GM18868 (cell line): ENCODE data around the gene GJA9.
"Not testable (repeated sequence)": the region's sequence is repeated elsewhere in the genome, so short reads cannot be mapped to it uniquely, and the experiment has no call there.

ENCODE experiments used
- ATAC-seq: cut with Tn5 transposase; IDR thresholded peaks from one replicate; pipeline ENCODE4 v1.9.1; 2021; ENCODE audit warnings: mild to moderate bottlenecking, moderate library complexity; ENCODE audit not compliant: unreplicated experiment

Gene GJA9

GRCh38 chr1:38881487-38881886, at the start of gene GJA9:
Gene GJA9, minus strand, starts transcription at chr1:38881587. Its CDS starts 5,489 bp downstream, at chr1:38876098.
- no peak for ATAC-seq

- ATAC-seq = no peak
Observed at GRCh38 chr1:38929476-38929875, 48.1 kb upstream of the GJA9 start.

- no peak for ATAC-seq
Observed at GRCh38 chr1:38929054-38929453, 47.7 kb upstream of the GJA9 start.

GRCh38 chr1:38926091-38926490, 44.7 kb upstream of the GJA9 start:
- no peak for ATAC-seq

DNA sequence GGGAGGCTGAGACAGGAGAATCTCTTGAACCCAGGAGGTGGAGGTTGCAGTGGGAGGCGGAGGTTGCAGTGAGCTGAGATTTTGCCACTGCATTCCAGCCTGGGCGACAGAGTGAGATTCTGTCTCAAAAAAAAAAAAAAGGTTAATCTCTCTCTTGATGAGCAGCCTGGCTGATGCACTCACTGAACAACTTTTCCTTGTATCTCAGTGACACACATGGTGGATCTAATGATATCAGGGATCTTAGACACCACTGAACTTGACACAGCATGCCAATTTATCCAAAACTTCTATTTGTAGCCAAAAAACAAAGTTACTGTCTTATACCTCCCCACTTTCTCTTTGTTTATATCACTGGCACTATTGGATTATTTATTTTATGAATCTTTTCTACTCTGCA, 44.0 kb upstream of the GJA9 start:
- ATAC-seq = no peak

GRCh38 chr1:38923607-38924006, 42.2 kb upstream of the GJA9 start:
- ATAC-seq = no peak

DNA sequence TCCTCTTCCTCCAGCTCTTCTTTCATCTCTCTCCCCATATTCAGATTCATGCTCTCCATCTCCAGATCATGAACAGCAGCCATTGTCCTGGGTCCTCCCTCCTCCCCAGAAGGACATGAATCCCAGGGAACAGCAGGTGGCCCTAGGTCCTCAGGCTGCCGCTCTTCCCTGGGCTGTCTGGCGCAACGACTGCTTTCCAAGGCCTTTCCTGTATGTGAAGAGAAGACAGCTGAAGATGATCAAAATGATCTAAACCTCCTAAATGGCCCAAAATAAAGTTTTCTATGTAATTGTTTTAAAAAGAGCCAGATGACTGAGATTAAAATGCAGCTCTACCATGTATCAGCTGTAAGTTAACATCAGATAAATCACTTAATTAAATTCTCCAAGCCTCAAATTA, 37.7 kb upstream of the GJA9 start:
- ATAC-seq = no peak

DNA sequence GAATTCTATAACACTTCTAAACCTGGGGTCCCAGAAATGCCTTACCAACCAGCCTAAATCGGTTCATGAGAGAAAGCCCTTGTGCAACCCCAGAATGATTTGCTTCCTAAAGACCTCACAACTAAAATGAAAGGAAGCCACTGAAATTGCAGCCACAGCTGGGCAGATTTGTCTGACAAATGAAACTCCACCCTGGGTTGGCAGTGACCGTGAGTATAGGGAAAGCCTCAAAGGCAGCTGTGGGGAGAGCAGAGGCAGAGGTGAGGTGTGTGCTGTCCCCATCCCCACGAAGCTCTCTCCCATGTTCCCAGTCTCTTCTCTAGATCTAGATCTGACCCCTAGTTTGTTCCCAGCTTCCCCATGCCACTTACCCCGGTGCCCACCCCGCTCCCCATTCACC, 37.2 kb upstream of the GJA9 start:
- no peak for ATAC-seq

- ATAC-seq = no peak
Observed at GRCh38 chr1:38917772-38918171, 36.4 kb upstream of the GJA9 start.

GRCh38 chr1:38917337-38917736, 36.0 kb upstream of the GJA9 start:
- no peak for ATAC-seq

- no peak for ATAC-seq
Observed at GRCh38 chr1:38915352-38915948, 34.1 kb upstream of the GJA9 start.

DNA sequence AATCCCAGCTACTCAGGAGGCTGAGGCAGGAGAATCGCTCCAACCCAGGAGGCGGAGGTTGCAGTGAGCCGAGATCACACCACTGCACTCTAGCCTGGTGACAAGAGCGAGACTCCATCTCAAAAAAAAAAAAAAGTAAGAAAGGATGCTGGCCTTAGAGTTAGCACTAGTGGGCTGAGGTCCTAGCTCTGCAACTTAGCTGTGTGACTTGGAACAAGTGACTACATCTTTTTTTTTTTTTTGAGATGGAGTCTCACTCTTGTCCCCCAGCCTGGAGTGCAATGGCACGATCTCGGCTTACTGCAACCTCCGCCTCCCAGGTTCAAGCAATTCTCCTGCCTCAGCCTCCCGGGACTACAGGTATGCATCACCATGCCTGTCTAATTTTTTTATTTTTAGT, 33.5 kb upstream of the GJA9 start:
- ATAC-seq = not testable (repeated sequence)

DNA sequence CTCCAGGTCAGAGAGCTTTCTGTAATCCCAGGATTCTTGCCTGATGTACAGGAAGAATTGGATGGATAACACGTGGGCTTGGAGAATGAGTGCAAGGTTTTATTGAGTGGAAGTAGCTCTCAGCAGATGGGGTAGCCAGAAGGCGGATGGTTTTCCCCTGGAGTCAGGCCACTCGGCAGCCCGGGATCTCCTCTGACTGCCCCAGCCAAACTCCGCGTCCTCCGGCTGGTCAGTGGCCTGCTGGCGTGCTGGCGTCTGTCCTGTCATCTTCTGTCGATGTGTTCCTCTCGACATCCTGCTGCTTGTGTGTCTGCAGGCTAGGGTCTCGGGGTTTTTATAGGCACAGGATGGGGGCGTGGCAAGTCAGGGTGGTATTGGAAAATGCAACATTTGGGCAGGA, 27.4 kb upstream of the GJA9 start:
- no peak for ATAC-seq

DNA sequence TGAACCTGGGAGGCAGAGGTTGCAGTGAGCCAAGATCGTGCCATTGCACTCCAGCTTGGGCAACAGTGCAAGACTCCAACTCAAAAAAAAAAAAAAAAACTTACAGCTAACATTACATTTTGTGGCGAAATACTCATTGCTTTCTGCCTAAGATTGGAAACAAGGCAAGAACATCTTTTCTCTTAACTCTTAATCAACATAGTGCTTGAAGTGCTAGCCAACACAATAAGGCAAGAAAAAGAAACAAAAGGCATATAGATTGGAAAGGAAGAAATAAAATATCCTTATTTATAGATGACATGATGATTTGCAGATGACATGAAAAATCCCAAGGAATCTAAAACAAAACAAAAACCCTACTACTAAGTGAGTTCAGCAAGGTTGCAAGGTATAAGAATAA, 24.6 kb upstream of the GJA9 start:
- ATAC-seq = no peak

- ATAC-seq = no peak
Observed at GRCh38 chr1:38899560-38899959, 18.2 kb upstream of the GJA9 start.

DNA sequence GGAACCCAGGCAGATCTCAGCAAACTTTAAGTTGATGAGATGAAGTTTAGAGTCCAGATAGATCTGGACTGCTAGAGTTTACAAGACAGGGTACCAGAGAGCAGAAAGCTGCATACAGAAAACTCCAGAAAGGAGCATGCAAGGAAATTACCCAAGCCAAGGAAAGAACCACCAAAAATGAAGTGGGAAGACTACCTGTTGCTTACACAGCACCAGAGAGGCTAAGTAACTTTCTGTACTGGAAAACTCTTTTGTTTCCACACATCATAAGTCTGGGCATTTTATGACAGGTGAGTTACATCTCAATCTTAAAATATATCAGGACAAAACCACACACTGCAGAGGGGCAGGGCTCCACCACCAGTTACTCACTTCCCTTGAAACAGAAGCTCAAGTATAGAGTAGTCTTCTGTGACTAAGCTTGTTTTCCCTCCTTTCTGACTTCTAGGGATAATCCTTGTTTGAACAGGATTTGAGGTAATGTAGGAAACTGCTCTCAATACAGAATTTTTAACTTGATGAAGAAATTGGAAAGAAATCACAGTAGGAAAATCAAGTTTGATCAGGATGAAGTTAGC, 17.4 kb upstream of the GJA9 start:
- no peak for ATAC-seq

DNA sequence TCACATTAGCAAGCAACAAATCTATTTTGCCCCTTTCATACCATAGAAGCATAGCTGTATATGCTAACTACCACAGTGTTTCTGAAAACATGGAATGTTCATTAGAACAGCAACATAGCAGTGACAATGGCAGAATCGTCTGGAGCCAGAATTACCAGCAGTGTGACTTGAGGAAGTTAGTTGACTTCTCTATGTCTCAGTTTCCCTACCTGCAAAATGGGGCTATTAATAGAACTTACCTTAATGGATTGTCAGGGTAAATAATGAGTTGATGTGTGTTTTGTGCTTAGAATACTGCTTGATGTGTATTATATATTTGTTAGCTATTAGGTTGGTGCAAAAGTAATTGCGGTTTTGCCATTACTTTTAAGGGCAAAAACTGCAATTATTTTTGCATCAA, 14.8 kb upstream of the GJA9 start:
- ATAC-seq = no peak

- no peak for ATAC-seq
Observed at GRCh38 chr1:38892976-38893375, 11.6 kb upstream of the GJA9 start.

- ATAC-seq = no peak
Observed at GRCh38 chr1:38891753-38892152, 10.4 kb upstream of the GJA9 start.

DNA sequence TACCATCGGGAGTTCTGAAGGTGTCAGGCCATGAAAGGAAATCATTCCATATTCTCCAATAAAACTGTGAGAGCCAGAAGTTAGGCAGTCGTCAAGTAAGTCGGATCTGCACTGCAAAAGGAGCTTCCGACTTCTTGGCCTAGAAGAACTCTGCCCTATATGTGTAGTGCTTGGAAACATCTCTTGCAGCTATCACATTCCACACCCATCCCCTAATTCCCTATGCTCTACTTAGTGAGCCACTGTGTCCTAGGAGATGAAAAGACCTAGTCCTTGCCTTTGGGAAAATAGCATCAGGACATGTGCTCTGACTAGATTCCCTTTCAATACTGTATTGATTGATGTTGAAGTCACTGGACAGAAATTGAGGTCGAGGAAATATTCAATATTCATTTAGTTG, 8.2 kb upstream of the GJA9 start:
- no peak for ATAC-seq

DNA sequence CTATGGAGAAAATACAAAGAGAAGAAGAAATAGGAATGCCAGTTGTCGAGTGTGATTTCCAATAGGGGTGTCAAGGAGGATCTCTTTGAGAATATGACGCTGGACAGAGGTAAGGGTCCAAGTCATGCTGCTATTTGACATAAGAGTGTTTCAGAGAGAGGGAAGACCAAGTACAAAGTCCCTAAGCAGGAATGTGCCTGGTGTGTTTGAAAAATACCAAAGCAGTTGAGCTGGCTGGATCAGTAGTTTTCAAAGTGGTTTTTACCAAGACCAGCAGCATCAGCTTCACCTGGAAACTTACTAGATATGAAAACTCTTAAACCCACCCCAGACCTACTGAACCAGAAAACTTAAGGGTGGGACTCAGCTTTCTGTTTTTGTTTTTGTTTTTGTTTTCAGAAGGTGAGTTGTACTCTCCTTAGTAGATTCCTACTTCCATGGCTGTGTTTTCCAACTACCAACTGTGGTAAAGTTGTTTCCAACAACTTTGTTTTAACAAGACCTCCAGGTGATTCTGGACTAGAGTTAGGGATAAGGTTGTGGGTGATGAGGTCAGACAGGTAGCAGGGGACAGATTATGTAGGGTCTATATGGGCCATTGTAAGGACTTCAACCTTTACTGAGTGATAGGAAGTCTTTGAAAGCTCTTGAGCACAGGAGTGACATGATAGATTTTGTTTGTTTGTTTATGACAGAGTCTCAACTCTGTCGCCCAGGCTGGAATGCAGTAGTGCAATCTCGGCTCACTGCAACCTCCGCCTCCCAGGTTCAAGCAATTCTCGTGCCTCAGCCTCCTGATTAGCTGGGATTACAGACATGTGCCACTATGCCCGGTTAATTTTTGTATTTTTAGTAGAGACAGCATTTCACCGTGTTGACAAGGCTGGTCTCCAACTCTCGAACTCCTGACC, 7.3 kb upstream of the GJA9 start:
- ATAC-seq = no peak

GRCh38 chr1:38885092-38885491, 3.7 kb upstream of the GJA9 start:
- ATAC-seq = no peak
